HTR-8/SVneo (cell line): Measurements from ENCODE around the gene AMIGO1.

Experiments
- DNase-seq: peaks from one replicate; pipeline ENCODE4 v3.0.0; 2011; ENCODE audit warnings: low spot score, mixed read lengths; ENCODE audit not compliant: insufficient read length
- FAIRE-seq: peaks from 2 replicates; lab custom pipeline; 2011; peaks lifted over from hg19 to GRCh38; lab: Jason Lieb, UNC

The AMIGO1 gene

GRCh38 chr1:109509176-109510134, at the start of gene AMIGO1:
AMIGO1 (minus strand) TSS chr1:109509727; CDS start chr1:109508912, 815 bp downstream.
- DNase-seq (peak; percentile 47), FAIRE-seq (no peak)

- FAIRE-seq (no peak), DNase-seq (no peak)
These were observed 48.0 kb upstream of the AMIGO1 start for GRCh38 chr1:109557520-109557919.

- no peak for FAIRE-seq
- no peak for DNase-seq
These were observed 47.0 kb upstream of the AMIGO1 start for GRCh38 chr1:109556563-109556962.

GRCh38 chr1:109548321-109549267, 39.1 kb upstream of the AMIGO1 start, which contains the start of gene GNAI3:
GNAI3 (plus strand) TSS chr1:109548615; CDS start chr1:109548721, 106 bp downstream.
- peak; percentile 90 for DNase-seq
- no peak for FAIRE-seq

- DNase-seq (no peak), FAIRE-seq (no peak)
These were observed 38.2 kb upstream of the AMIGO1 start for GRCh38 chr1:109547463-109548320.

GRCh38 chr1:109546311-109547109, 37.0 kb upstream of the AMIGO1 start:
- peak; percentile 73 for DNase-seq
- FAIRE-seq, result no peak

GRCh38 chr1:109543988-109544735, 34.6 kb upstream of the AMIGO1 start:
- FAIRE-seq (no peak), DNase-seq (no peak)

- DNase-seq (no peak), FAIRE-seq (no peak)
These were observed 33.9 kb upstream of the AMIGO1 start for GRCh38 chr1:109543283-109543987.

GRCh38 chr1:109542657-109543056, 33.1 kb upstream of the AMIGO1 start:
- FAIRE-seq (no peak), DNase-seq (no peak)

- DNase-seq, result no peak
- no peak for FAIRE-seq
These were observed 31.6 kb upstream of the AMIGO1 start for GRCh38 chr1:109541102-109541501.

GRCh38 chr1:109539676-109540075, 30.1 kb upstream of the AMIGO1 start, which contains the start of gene GPR61:
GPR61 (plus strand) TSS chr1:109539872; CDS start chr1:109543023, 3,151 bp downstream.
- DNase-seq (no peak), FAIRE-seq (no peak)

- FAIRE-seq (no peak), DNase-seq (no peak)
These were observed 29.5 kb upstream of the AMIGO1 start for GRCh38 chr1:109538827-109539555.

- no peak for FAIRE-seq
- DNase-seq, result no peak
These were observed 28.1 kb upstream of the AMIGO1 start for GRCh38 chr1:109537450-109538178.

GRCh38 chr1:109535971-109536491, 26.5 kb upstream of the AMIGO1 start:
- FAIRE-seq (no peak), DNase-seq (no peak)

- no peak for DNase-seq
- no peak for FAIRE-seq
These were observed 26.0 kb upstream of the AMIGO1 start for GRCh38 chr1:109535481-109535880.

GRCh38 chr1:109534307-109534858, 24.9 kb upstream of the AMIGO1 start:
- FAIRE-seq, result no peak
- DNase-seq, result no peak
